WTC11 (cell line): ENCODE data around the gene FGFR4. TPM values are rescaled to one million over a fixed set of nuclear protein-coding genes. Genes with fewer than 3 reads are reported as not detected.

Experiments
- ATAC-seq: fragments of 200-7000 bp; cut with Tn5 transposase; 2 replicates; pipeline ENCODE4 v1.10.0; 2021; ENCODE audit warnings: mild to moderate bottlenecking, moderate library complexity
- CTCF ChIA-PET: fragments of 300-600 bp; sonication (Branson Sonifier 250); formaldehyde crosslinking; loops from one replicate; lab custom pipeline; 2021; ENCODE audit warnings: antibody characterized with exemption; lab: Charles Lee
- POLR2A ChIA-PET: fragments of 350-600 bp; sonication (Branson Sonifier 250); formaldehyde crosslinking; loops from one replicate; lab custom pipeline; 2021; ENCODE audit warnings: antibody characterized with exemption; lab: Charles Lee
- DNase-seq: peaks from one replicate; pipeline ENCODE4 v3.0.0; 2021; ENCODE audit warnings: low spot score
- H3K27ac Mint-ChIP-seq: 2 replicates; pipeline ENCODE4 v1.8.0; 2021; ENCODE audit warnings: mixed read lengths
- H3K27me3 Mint-ChIP-seq: 2 replicates; pipeline ENCODE4 v1.8.0; 2021; ENCODE audit warnings: low read depth, mild to moderate bottlenecking, moderate library complexity, mixed read lengths
- H3K36me3 Mint-ChIP-seq: 2 replicates; pipeline ENCODE4 v1.8.0; 2021; ENCODE audit warnings: mixed read lengths
- H3K4me1 Mint-ChIP-seq: 2 replicates; pipeline ENCODE4 v1.8.0; 2022; ENCODE audit warnings: mixed read lengths
- H3K4me3 Mint-ChIP-seq: 2 replicates; pipeline ENCODE4 v1.8.0; 2021; ENCODE audit warnings: mild to moderate bottlenecking, moderate library complexity, mixed read lengths
- H3K9me3 Mint-ChIP-seq: 2 replicates; pipeline ENCODE4 v1.8.0; 2021; ENCODE audit warnings: mixed read lengths
- AR ChIP-seq: fragments of 250-450 bp; sonication (Bioruptor Pico); IDR thresholded peaks from 2 replicates; pipeline ENCODE4 v1.9.0; 2021; ENCODE audit warnings: mild to moderate bottlenecking
- ATF3 ChIP-seq: sonication (generic); formaldehyde crosslinking; conservative IDR thresholded peaks from 2 replicates; pipeline ENCODE4 v1.8.1; 2022; ENCODE audit warnings: mild to moderate bottlenecking, missing genetic modification reagents
- CTCF ChIP-seq: fragments of 200-600 bp; IDR thresholded peaks from 2 replicates; pipeline ENCODE4 v1.8.0; 2022; ENCODE audit warnings: antibody characterized with exemption
- FOXJ3 ChIP-seq: sonication (generic); formaldehyde crosslinking; IDR thresholded peaks from 2 replicates; pipeline ENCODE4 v1.9.0; 2021; ENCODE audit warnings: missing genetic modification reagents, mild to moderate bottlenecking, borderline replicate concordance
- GABPB1 ChIP-seq: sonication (generic); formaldehyde crosslinking; IDR thresholded peaks from 2 replicates; pipeline ENCODE4 v1.8.1; 2023; ENCODE audit warnings: mild to moderate bottlenecking, missing genetic modification reagents
- GRHL2 ChIP-seq: fragments of 250-450 bp; sonication (Bioruptor Pico); IDR thresholded peaks from 2 replicates; pipeline ENCODE4 v1.8.0; 2022; ENCODE audit warnings: mild to moderate bottlenecking, moderate library complexity; ENCODE audit not compliant: insufficient replicate concordance, severe bottlenecking
- GTF2I ChIP-seq: fragments of 250-450 bp; sonication (Bioruptor Pico); conservative IDR thresholded peaks from 2 replicates; pipeline ENCODE4 v1.4.0; 2021; ENCODE audit warnings: mild to moderate bottlenecking
- HMGXB4 ChIP-seq: sonication (generic); formaldehyde crosslinking; IDR thresholded peaks from 2 replicates; pipeline ENCODE4 v1.8.1; 2023; ENCODE audit warnings: mild to moderate bottlenecking, moderate library complexity, missing genetic modification reagents
- TP53 ChIP-seq: sonication (generic); formaldehyde crosslinking; IDR thresholded peaks from 2 replicates; pipeline ENCODE4 v1.8.1; 2023; ENCODE audit warnings: mild to moderate bottlenecking, missing genetic modification reagents
- USF1 ChIP-seq: sonication (generic); formaldehyde crosslinking; IDR thresholded peaks from 2 replicates; pipeline ENCODE4 v1.8.0; 2022; ENCODE audit warnings: mild to moderate bottlenecking, missing genetic modification reagents
- USF2 ChIP-seq: sonication (generic); formaldehyde crosslinking; IDR thresholded peaks from 2 replicates; pipeline ENCODE4 v1.8.1; 2023; ENCODE audit warnings: mild to moderate bottlenecking, missing genetic modification reagents, moderate library complexity
- ZBTB21 ChIP-seq: sonication (generic); formaldehyde crosslinking; IDR thresholded peaks from 2 replicates; pipeline ENCODE4 v1.8.1; 2023; ENCODE audit warnings: mild to moderate bottlenecking, missing genetic modification reagents, borderline replicate concordance
- ZNF396 ChIP-seq: fragments of 250-450 bp; sonication (Bioruptor Pico); IDR thresholded peaks from 2 replicates; pipeline ENCODE4 v1.8.0; 2021; ENCODE audit warnings: mild to moderate bottlenecking, moderate library complexity, borderline replicate concordance
- ZNF671 ChIP-seq: fragments of 250-450 bp; sonication (Bioruptor Pico); IDR thresholded peaks from 2 replicates; pipeline ENCODE4 v1.8.0; 2021; ENCODE audit warnings: mild to moderate bottlenecking
- total RNA-seq: library from RNA; stranded (reverse); gene quantifications from 3 replicates; pipeline ENCODE4 v1.2.3, GENCODE V29; 2021

Gene FGFR4
- total RNA-seq, 1 experiment from 2014 or later, result 108 TPM

- ATAC-seq (no peak), DNase-seq (no peak)
- TF ChIP-seq HMGXB4 (CRISPR knock-in tag) (no peak), ATF3 (no peak), ZBTB21 (no peak), GRHL2 (CRISPR knock-in tag) (no peak), ZNF396 (CRISPR knock-in tag) (no peak), FOXJ3 (no peak), AR (CRISPR knock-in tag) (no peak), TP53 (CRISPR knock-in tag) (no peak)
- H3K36me3 Mint-ChIP-seq, result no peaks in the 10 kb centered on the region
- ChIA-PET POLR2A (interaction anchor here (0.7 kb wide), 1 partner anchor 29 kb away, joined by 7 read pairs; no protein-coding TSS in a partner anchor), CTCF (interaction anchor here (0.6 to 8.9 kb wide), 21 partner anchors 9 to 1059 kb away, joined by 3 to 156 read pairs (median 6); partner anchors contain the start of genes FGFR4 and TSPAN17)
- H3K4me1 Mint-ChIP-seq, result peaks cover 3% of the 10 kb centered on the region
- H3K4me3 Mint-ChIP-seq, result no peak overlapping the region
- H3K27ac Mint-ChIP-seq, result no peak overlapping the region
- no peaks in the 10 kb centered on the region; the same call in 1 of the 2 replicates for H3K27me3 Mint-ChIP-seq
- H3K9me3 Mint-ChIP-seq, result no peaks in the 10 kb centered on the region
These were observed 16.1 kb upstream of the FGFR4 start for GRCh38 chr5:177070536-177071191.

- no peaks in the 10 kb centered on the region for H3K36me3 Mint-ChIP-seq
- ATAC-seq, result peak; percentile 91
- peak; percentile 76 for DNase-seq
- peaks cover 3% of the 10 kb centered on the region for H3K4me1 Mint-ChIP-seq
- POLR2A ChIA-PET, result interaction anchor here (0.7 kb wide), 1 partner anchor 30 kb away, joined by 7 read pairs; no protein-coding TSS in a partner anchor
- TF ChIP-seq ZNF671, result no peak
- peak; percentile 88 for TF ChIP-seq CTCF
- peak overlapping the region; percentile 8 for H3K4me3 Mint-ChIP-seq
- H3K27ac Mint-ChIP-seq, result peak overlapping the region; percentile 22
- no peaks in the 10 kb centered on the region for H3K9me3 Mint-ChIP-seq
- no peaks in the 10 kb centered on the region; the same call in 1 of the 2 replicates for H3K27me3 Mint-ChIP-seq
- CTCF ChIA-PET, result interaction anchor here (0.5 to 8.9 kb wide), 45 partner anchors 8 to 1057 kb away, joined by 3 to 156 read pairs (median 4); partner anchors contain the start of genes FGFR4 and TSPAN17
These were observed 14.9 kb upstream of the FGFR4 start for GRCh38 chr5:177071666-177072385.

GRCh38 chr5:177077335-177077734 is 9.4 kb upstream of the FGFR4 start:
- Mint-ChIP-seq H3K4me3 (no peak overlapping the region), H3K36me3 (no peaks in the 10 kb centered on the region), H3K27me3 (no peaks in the 10 kb centered on the region), H3K9me3 (no peaks in the 10 kb centered on the region), H3K27ac (0 out of 2 replicates have a peak overlapping the region, but pooled peaks have one; percentile 17), H3K4me1 (no peaks in the 10 kb centered on the region)
- CTCF ChIA-PET, result interaction anchor here (2.0 kb wide), 1 partner anchor 10 kb away, joined by 14 read pairs; the partner anchor contains the start of gene FGFR4
- POLR2A ChIA-PET, result interaction anchor here (1.0 kb wide), 1 partner anchor 9 kb away, joined by 4 read pairs; no protein-coding TSS in a partner anchor
- ATAC-seq, result peak; percentile 64
- no peak for DNase-seq
- TF ChIP-seq USF1 (peak; percentile 33; the same call in 1 of the 2 replicates), GTF2I (CRISPR knock-in tag) (0 out of 2 replicates have a peak, but pooled peaks have one; percentile 12), USF2 (CRISPR knock-in tag) (peak; percentile 65), GABPB1 (CRISPR knock-in tag) (no peak)
